ENCODE data around the gene SEMA4B. TPM values are rescaled to one million over a fixed set of nuclear protein-coding genes. Genes with fewer than 3 reads are reported as not detected.

The SEMA4B gene
- total RNA-seq, 1 experiment from 2014 or later, result 32.5 TPM

GRCh38 chr15:90174140-90174875, 26.8 kb upstream of the SEMA4B start:
- no peak overlapping the region for H3K14ac ChIP-seq (ENCODE audit: insufficient read depth, low read length)
- H3K56ac ChIP-seq (ENCODE audit: insufficient read length, low read depth, low read length), result no peak overlapping the region
- H2BK20ac ChIP-seq (ENCODE audit: low read depth, low read length, poor library complexity, severe bottlenecking), result no peak overlapping the region
- H3K9ac ChIP-seq (ENCODE audit: extremely low read depth, insufficient read length, low read length), result no peak overlapping the region
- no peaks in the 10 kb centered on the region; a peak in 1 of 5 replicates for H3K9me3 Mint-ChIP-seq
- H4K8ac ChIP-seq (replicated peaks; ENCODE audit: insufficient read length, low read depth, low read length), result no peak overlapping the region
- H3K4ac ChIP-seq (ENCODE audit: low read depth, low read length), result no peak overlapping the region
- H3K4me3 Mint-ChIP-seq, result peak overlapping the region in 1 of 2 experiments; percentile 20; a peak in 1 of 5 replicates
- H3K4me1 Mint-ChIP-seq, result peaks cover 37 to 45% of the 10 kb centered on the region in 2 experiments
- H3K4me1 ChIP-seq (ENCODE audit: insufficient read depth, low read length), result no peaks in the 10 kb centered on the region; the same call in 1 of the 2 replicates
- no peak overlapping the region for H3K23ac ChIP-seq (ENCODE audit: insufficient read length, low read depth, low read length)
- no peak overlapping the region for H3K27ac ChIP-seq (ENCODE audit: insufficient read length, low read depth, low read length)
- H2BK15ac ChIP-seq (ENCODE audit: low read depth, low read length), result no peak overlapping the region
- H2BK120ac ChIP-seq (ENCODE audit: low read depth, low read length, poor library complexity, severe bottlenecking), result peak overlapping the region; percentile 23
- H4K20me1 ChIP-seq (ENCODE audit: control insufficient read depth, insufficient read depth, insufficient read length), result no peaks in the 10 kb centered on the region
- no peak overlapping the region for H2BK5ac ChIP-seq (ENCODE audit: insufficient read length, low read length)
- no CpG with 5 or more reads among the region's 25 CpGs for WGBS (ENCODE audit: extremely low coverage, insufficient read length, low lambda C conversion rate)
- H3K27ac Mint-ChIP-seq, result peak overlapping the region; percentile 24 to 55 (median 49); a peak in 3 of 7 replicates
- no peak overlapping the region for H4K91ac ChIP-seq (ENCODE audit: insufficient read length, low read depth, low read length)
- TF ChIP-seq, protein P1, sequence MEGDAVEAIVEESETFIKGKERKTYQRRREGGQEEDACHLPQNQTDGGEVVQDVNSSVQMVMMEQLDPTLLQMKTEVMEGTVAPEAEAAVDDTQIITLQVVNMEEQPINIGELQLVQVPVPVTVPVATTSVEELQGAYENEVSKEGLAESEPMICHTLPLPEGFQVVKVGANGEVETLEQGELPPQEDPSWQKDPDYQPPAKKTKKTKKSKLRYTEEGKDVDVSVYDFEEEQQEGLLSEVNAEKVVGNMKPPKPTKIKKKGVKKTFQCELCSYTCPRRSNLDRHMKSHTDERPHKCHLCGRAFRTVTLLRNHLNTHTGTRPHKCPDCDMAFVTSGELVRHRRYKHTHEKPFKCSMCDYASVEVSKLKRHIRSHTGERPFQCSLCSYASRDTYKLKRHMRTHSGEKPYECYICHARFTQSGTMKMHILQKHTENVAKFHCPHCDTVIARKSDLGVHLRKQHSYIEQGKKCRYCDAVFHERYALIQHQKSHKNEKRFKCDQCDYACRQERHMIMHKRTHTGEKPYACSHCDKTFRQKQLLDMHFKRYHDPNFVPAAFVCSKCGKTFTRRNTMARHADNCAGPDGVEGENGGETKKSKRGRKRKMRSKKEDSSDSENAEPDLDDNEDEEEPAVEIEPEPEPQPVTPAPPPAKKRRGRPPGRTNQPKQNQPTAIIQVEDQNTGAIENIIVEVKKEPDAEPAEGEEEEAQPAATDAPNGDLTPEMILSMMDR (conservative IDR thresholded peaks at IDR 0.05), result no peak
- no peak overlapping the region for H3K18ac ChIP-seq (ENCODE audit: insufficient read length, low read depth, low read length)
- no peaks in the 10 kb centered on the region for H3K9me3 ChIP-seq (ENCODE audit: control insufficient read depth, low read depth, low read length)
- H3K36me3 Mint-ChIP-seq (ENCODE audit: insufficient read depth in 1 of 3, low read depth in 3 of 3), result no peaks in the 10 kb centered on the region
- H2BK12ac ChIP-seq (ENCODE audit: insufficient read length, low read depth, low read length), result no peak overlapping the region
- no peaks in the 10 kb centered on the region for H3K79me1 ChIP-seq (ENCODE audit: insufficient read depth, low read depth, low read length, poor library complexity, severe bottlenecking)
- H2AFZ ChIP-seq (ENCODE audit: low read length), result no peak overlapping the region
- H3K4me2 ChIP-seq (ENCODE audit: insufficient read depth, insufficient read length, low read length), result no peak overlapping the region
- no peaks in the 10 kb centered on the region for H3K27me3 ChIP-seq (ENCODE audit: insufficient read depth, low read length)
- no peaks in the 10 kb centered on the region for H3K23me2 ChIP-seq (ENCODE audit: insufficient read length, low read depth, low read length, poor library complexity, severe bottlenecking)
- H3T11ph ChIP-seq (ENCODE audit: low read length), result no peak overlapping the region
- DNase-seq, result peak; percentile 41
- H3K27me3 Mint-ChIP-seq (ENCODE audit: low read depth), result peaks cover 3% of the 10 kb centered on the region
- H2AK5ac ChIP-seq (ENCODE audit: insufficient read length, low read length), result no peak overlapping the region
- H3K79me2 ChIP-seq (ENCODE audit: insufficient read depth, low read length), result no peaks in the 10 kb centered on the region
- no peak overlapping the region for H4K5ac ChIP-seq (ENCODE audit: insufficient read length, low read depth, low read length)

All from H9 (cell line).